ENCODE data around the gene PRDM4. TPM values are rescaled to one million over a fixed set of nuclear protein-coding genes. Genes with fewer than 3 reads are reported as not detected.

The PRDM4 gene
- total and polyA plus RNA-seq, 2 of the 13 experiments (the other 11 are each of a cell fraction or from before 2014, with no cell fraction given): 9.9 to 15.3 TPM

DNA sequence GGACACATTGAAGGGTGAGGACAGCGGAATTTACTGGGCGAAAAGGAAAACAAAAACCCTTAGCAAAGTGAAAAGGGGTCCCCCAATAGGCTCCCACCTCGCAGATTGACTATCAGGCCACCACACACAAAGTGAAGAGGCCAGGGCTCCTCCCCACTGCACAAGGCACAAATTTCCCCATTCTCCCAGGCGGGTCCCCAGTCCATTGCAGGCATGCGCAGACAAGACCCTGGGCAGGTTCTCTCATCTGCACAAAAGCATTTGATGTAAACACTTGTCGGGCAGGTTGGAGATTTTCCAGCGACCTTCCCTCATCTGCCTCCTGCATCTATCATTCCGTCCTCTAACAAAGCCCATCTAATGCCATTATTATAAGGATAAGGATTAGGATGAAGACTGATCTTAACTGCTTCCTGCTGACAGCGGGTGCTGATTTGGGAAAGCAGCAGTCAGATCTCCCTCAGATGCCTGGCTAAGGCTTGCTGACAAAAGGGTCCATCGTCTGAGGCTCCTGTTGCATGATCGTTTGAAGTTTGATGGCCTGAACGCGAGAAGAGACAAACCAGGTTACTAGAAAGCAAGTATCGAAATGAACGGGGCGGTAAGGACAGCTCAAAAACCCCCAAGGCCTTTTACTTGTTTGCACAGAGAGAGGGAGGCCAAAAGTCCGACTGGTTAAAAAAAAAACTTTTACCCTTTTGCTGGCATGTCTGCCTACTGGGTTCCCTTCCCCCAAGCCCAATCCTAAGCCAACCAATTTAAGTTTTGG, 27.9 kb upstream of the PRDM4 start (continued):
- no peak for TF ChIP-seq HMG20B (CRISPR knock-in tag; conservative IDR thresholded peaks at IDR 0.05)
- no peak for TF ChIP-seq ZNF792 (CRISPR knock-in tag; IDR thresholded peaks at IDR 0.05)
- TF ChIP-seq CHCHD3 (CRISPR knock-in tag; IDR thresholded peaks at IDR 0.05): no peak
- no peak for TF ChIP-seq RFXAP (CRISPR knock-in tag; IDR thresholded peaks at IDR 0.05; ENCODE audit: borderline replicate concordance)
- no peak for TF ChIP-seq PHF21A (CRISPR knock-in tag; IDR thresholded peaks at IDR 0.05)
- no peak for TF ChIP-seq THAP8 (CRISPR knock-in tag; IDR thresholded peaks at IDR 0.05; ENCODE audit: borderline replicate concordance)
- TF ChIP-seq, protein P1, sequence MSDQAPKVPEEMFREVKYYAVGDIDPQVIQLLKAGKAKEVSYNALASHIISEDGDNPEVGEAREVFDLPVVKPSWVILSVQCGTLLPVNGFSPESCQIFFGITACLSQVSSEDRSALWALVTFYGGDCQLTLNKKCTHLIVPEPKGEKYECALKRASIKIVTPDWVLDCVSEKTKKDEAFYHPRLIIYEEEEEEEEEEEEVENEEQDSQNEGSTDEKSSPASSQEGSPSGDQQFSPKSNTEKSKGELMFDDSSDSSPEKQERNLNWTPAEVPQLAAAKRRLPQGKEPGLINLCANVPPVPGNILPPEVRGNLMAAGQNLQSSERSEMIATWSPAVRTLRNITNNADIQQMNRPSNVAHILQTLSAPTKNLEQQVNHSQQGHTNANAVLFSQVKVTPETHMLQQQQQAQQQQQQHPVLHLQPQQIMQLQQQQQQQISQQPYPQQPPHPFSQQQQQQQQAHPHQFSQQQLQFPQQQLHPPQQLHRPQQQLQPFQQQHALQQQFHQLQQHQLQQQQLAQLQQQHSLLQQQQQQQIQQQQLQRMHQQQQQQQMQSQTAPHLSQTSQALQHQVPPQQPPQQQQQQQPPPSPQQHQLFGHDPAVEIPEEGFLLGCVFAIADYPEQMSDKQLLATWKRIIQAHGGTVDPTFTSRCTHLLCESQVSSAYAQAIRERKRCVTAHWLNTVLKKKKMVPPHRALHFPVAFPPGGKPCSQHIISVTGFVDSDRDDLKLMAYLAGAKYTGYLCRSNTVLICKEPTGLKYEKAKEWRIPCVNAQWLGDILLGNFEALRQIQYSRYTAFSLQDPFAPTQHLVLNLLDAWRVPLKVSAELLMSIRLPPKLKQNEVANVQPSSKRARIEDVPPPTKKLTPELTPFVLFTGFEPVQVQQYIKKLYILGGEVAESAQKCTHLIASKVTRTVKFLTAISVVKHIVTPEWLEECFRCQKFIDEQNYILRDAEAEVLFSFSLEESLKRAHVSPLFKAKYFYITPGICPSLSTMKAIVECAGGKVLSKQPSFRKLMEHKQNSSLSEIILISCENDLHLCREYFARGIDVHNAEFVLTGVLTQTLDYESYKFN (CRISPR knock-in tag; conservative IDR thresholded peaks at IDR 0.05): 0 out of 2 replicates have a peak, but pooled peaks have one; percentile 43
- 0 out of 2 replicates have a peak, but pooled peaks have one; percentile 21 for TF ChIP-seq ELF4 (CRISPR knock-in tag; IDR thresholded peaks at IDR 0.05; ENCODE audit: borderline replicate concordance)
- no peak for TF ChIP-seq ATRX (CRISPR knock-in tag; IDR thresholded peaks at IDR 0.05; ENCODE audit: borderline replicate concordance)
- no peak for TF ChIP-seq FOXM1 (CRISPR knock-in tag; IDR thresholded peaks at IDR 0.05)
- peak; percentile 96 for TF ChIP-seq BCL6 (CRISPR knock-in tag; IDR thresholded peaks at IDR 0.05)
- TF ChIP-seq, protein P2, sequence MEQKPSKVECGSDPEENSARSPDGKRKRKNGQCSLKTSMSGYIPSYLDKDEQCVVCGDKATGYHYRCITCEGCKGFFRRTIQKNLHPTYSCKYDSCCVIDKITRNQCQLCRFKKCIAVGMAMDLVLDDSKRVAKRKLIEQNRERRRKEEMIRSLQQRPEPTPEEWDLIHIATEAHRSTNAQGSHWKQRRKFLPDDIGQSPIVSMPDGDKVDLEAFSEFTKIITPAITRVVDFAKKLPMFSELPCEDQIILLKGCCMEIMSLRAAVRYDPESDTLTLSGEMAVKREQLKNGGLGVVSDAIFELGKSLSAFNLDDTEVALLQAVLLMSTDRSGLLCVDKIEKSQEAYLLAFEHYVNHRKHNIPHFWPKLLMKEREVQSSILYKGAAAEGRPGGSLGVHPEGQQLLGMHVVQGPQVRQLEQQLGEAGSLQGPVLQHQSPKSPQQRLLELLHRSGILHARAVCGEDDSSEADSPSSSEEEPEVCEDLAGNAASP (CRISPR knock-in tag; IDR thresholded peaks at IDR 0.05; ENCODE audit: borderline replicate concordance): no peak
- no peak for TF ChIP-seq HNRNPH1 (optimal IDR thresholded peaks at IDR 0.05; ENCODE audit: low read depth, low read length)
- no peak for TF ChIP-seq ZNF354B (CRISPR knock-in tag; IDR thresholded peaks at IDR 0.05)
- TF ChIP-seq ZNF362 (CRISPR knock-in tag; IDR thresholded peaks at IDR 0.05; ENCODE audit: borderline replicate concordance): peak; percentile 90
- TF ChIP-seq HNRNPL (IDR thresholded peaks at IDR 0.05; ENCODE audit: low read depth, low read length): no peak
- TF ChIP-seq GMEB1 (CRISPR knock-in tag; IDR thresholded peaks at IDR 0.05; ENCODE audit: borderline replicate concordance): no peak
- TF ChIP-seq RXRB (CRISPR knock-in tag; IDR thresholded peaks at IDR 0.05; ENCODE audit: borderline replicate concordance): 0 out of 2 replicates have a peak, but pooled peaks have one; percentile 9
- TF ChIP-seq ZNF331 (CRISPR knock-in tag; IDR thresholded peaks at IDR 0.05): no peak
- TF ChIP-seq ZNF30 (CRISPR knock-in tag; IDR thresholded peaks at IDR 0.05): no peak
- TF ChIP-seq HNF4A (CRISPR knock-in tag; IDR thresholded peaks at IDR 0.05): peak; percentile 59; the same call in 1 of the 2 replicates
- peak; percentile 21; the same call in 1 of the 2 replicates for TF ChIP-seq TBX2 (CRISPR knock-in tag; IDR thresholded peaks at IDR 0.05; ENCODE audit: borderline replicate concordance)
